ENCODE results near the gene SAMD7.

The SAMD7 gene

GRCh38 chr3:169879845-169880575 is 31.4 kb upstream of the SAMD7 start:
- no peaks in the 10 kb centered on the region for H3K27me3 ChIP-seq
- TF ChIP-seq CTCF (IDR thresholded peaks at IDR 0.05), result no peak
- no peaks in the 10 kb centered on the region for H3K36me3 ChIP-seq
- H3K9me3 ChIP-seq, result no peaks in the 10 kb centered on the region
- no peaks in the 10 kb centered on the region for H3K4me1 ChIP-seq (ENCODE audit: control insufficient read depth in 1 of 2, insufficient read depth in 1 of 2, low read depth in 1 of 2, low read length in 1 of 2)
- H3K27ac ChIP-seq, result no peak overlapping the region
- H3K4me3 ChIP-seq (ENCODE audit: low read depth in 1 of 2, low read length in 1 of 2), result no peak overlapping the region

GRCh38 chr3:169880576-169881250 is 30.7 kb upstream of the SAMD7 start:
- Histone ChIP-seq H3K36me3 (no peaks in the 10 kb centered on the region), H3K4me3 (ENCODE audit: low read depth in 1 of 2, low read length in 1 of 2) (no peak overlapping the region), H3K27ac (no peak overlapping the region), H3K27me3 (no peaks in the 10 kb centered on the region), H3K4me1 (ENCODE audit: control insufficient read depth in 1 of 2, insufficient read depth in 1 of 2, low read depth in 1 of 2, low read length in 1 of 2) (no peaks in the 10 kb centered on the region), H3K9me3 (no peaks in the 10 kb centered on the region)
- TF ChIP-seq CTCF (IDR thresholded peaks at IDR 0.05), result no peak

- no peaks in the 10 kb centered on the region for H3K4me1 ChIP-seq (ENCODE audit: control insufficient read depth in 1 of 2, insufficient read depth in 1 of 2, low read depth in 1 of 2, low read length in 1 of 2)
- no peaks in the 10 kb centered on the region for H3K27me3 ChIP-seq
- H3K9me3 ChIP-seq, result no peaks in the 10 kb centered on the region
- no peak overlapping the region for H3K27ac ChIP-seq
- no peak for TF ChIP-seq CTCF (IDR thresholded peaks at IDR 0.05)
- H3K36me3 ChIP-seq, result no peaks in the 10 kb centered on the region
- H3K4me3 ChIP-seq (ENCODE audit: low read depth in 1 of 2, low read length in 1 of 2), result no peak overlapping the region
These were observed 24.7 kb upstream of the SAMD7 start for GRCh38 chr3:169886671-169887070.

GRCh38 chr3:169891886-169892285 is 19.5 kb upstream of the SAMD7 start:
- TF ChIP-seq CTCF (IDR thresholded peaks at IDR 0.05), result no peak

GRCh38 chr3:169894110-169894509 is 17.3 kb upstream of the SAMD7 start:
- TF ChIP-seq CTCF (IDR thresholded peaks at IDR 0.05), result no peak
- no peak overlapping the region for H3K27ac ChIP-seq
- no peaks in the 10 kb centered on the region for H3K4me1 ChIP-seq (ENCODE audit: control insufficient read depth in 1 of 2, insufficient read depth in 1 of 2, low read depth in 1 of 2, low read length in 1 of 2)
- H3K4me3 ChIP-seq (ENCODE audit: low read depth in 1 of 2, low read length in 1 of 2), result no peak overlapping the region
- no peaks in the 10 kb centered on the region for H3K27me3 ChIP-seq
- no peaks in the 10 kb centered on the region for H3K9me3 ChIP-seq
- no peaks in the 10 kb centered on the region for H3K36me3 ChIP-seq

More at GRCh38 chr3:169891886-169892285, 19.5 kb upstream of the SAMD7 start:
- H3K36me3 ChIP-seq, result no peaks in the 10 kb centered on the region
- no peak overlapping the region for H3K27ac ChIP-seq
- H3K27me3 ChIP-seq, result no peaks in the 10 kb centered on the region
- H3K9me3 ChIP-seq, result no peaks in the 10 kb centered on the region
- H3K4me1 ChIP-seq (ENCODE audit: control insufficient read depth in 1 of 2, insufficient read depth in 1 of 2, low read depth in 1 of 2, low read length in 1 of 2), result no peaks in the 10 kb centered on the region
- H3K4me3 ChIP-seq (ENCODE audit: low read depth in 1 of 2, low read length in 1 of 2), result no peak overlapping the region

All from neutrophil (primary cell).